Vagina (tissue), 2 donors: ENCODE data around the gene DEDD.

ENCODE experiments used
- POLR2A ChIP-seq, 2 donors: fragments of 450-650 bp; IDR thresholded peaks; one replicate each; pipeline ENCODE4 v1.6.1; 2017; ENCODE audit warnings: antibody characterized with exemption in 2 of 2, mild to moderate bottlenecking in 2 of 2, moderate library complexity in 2 of 2
- TF ChIP-seq, protein P1 (sequence below), 3 experiments: fragments of 450-650 bp in 2 of 3; fragments of 200-600 bp in 1 of 3; sonication (generic) in 1 of 3; IDR thresholded peaks; one replicate each; pipeline ENCODE4 v1.5.1; 2017 to 2019; ENCODE audit warnings: antibody characterized with exemption in 3 of 3, mild to moderate bottlenecking in 2 of 3, moderate library complexity in 2 of 3

DNA sequence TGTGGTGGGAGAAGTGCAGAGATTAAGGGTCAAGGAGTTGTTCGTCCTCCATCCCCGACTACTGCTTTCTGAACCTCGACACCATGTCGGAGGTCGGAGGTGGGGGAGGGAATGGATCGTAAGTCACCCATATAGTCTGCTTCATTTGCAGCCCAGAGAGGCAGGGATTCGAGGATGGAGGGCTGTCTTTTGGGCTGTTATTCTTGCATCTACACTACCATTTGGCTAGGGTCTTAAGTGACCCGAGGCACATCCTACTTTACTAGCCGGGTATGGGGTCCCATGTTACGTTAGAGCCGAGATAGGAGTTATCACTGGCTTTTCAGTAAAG lies 27.4 kb upstream of the DEDD start:
- TF ChIP-seq, protein P1, sequence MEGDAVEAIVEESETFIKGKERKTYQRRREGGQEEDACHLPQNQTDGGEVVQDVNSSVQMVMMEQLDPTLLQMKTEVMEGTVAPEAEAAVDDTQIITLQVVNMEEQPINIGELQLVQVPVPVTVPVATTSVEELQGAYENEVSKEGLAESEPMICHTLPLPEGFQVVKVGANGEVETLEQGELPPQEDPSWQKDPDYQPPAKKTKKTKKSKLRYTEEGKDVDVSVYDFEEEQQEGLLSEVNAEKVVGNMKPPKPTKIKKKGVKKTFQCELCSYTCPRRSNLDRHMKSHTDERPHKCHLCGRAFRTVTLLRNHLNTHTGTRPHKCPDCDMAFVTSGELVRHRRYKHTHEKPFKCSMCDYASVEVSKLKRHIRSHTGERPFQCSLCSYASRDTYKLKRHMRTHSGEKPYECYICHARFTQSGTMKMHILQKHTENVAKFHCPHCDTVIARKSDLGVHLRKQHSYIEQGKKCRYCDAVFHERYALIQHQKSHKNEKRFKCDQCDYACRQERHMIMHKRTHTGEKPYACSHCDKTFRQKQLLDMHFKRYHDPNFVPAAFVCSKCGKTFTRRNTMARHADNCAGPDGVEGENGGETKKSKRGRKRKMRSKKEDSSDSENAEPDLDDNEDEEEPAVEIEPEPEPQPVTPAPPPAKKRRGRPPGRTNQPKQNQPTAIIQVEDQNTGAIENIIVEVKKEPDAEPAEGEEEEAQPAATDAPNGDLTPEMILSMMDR (IDR thresholded peaks at IDR 0.05): no peak
- no peak for TF ChIP-seq POLR2A (IDR thresholded peaks at IDR 0.05)
